A549 (cell line): ENCODE results near the gene ZEB1.

Experiments
- CHD2 ChIP-seq: fragments of 150-350 bp; IDR thresholded peaks from 2 replicates; pipeline ENCODE4 v1.6.1; 2014; ENCODE audit warnings: low read length; ENCODE audit not compliant: partially characterized antibody
- EHMT2 ChIP-seq: fragments of 200-600 bp; sonication (generic); IDR thresholded peaks from 2 replicates; pipeline ENCODE4 v1.6.1; 2016; ENCODE audit warnings: antibody characterized with exemption, low read depth, mild to moderate bottlenecking, moderate library complexity
- HDAC2 ChIP-seq: fragments of 200-600 bp; sonication (generic); IDR thresholded peaks from 2 replicates; pipeline ENCODE4 v1.6.1; 2016
- HOXA7 ChIP-seq: fragments of 250-450 bp; sonication (Bioruptor Pico); IDR thresholded peaks from 2 replicates; pipeline ENCODE4 v1.5.0; 2020; ENCODE audit warnings: mild to moderate bottlenecking, moderate library complexity
- MYC ChIP-seq: IDR thresholded peaks from 2 replicates; pipeline ENCODE4 v1.6.1; 2012; ENCODE audit warnings: mild to moderate bottlenecking, inconsistent platforms, low read length, improper control_type of control experiment, borderline replicate concordance
- POLR2AphosphoS2 ChIP-seq: conservative IDR thresholded peaks from 2 replicates; pipeline ENCODE4 v1.6.1; 2012; ENCODE audit warnings: low read length, improper control_type of control experiment, inconsistent platforms
- TFCP2L1 ChIP-seq: fragments of 250-450 bp; sonication (Bioruptor Pico); IDR thresholded peaks from 2 replicates; pipeline ENCODE4 v1.5.0; 2021; ENCODE audit warnings: mild to moderate bottlenecking
- TF ChIP-seq, protein P1 (sequence below): fragments of >200 bp; sonication (Bioruptor Twin); formaldehyde crosslinking; IDR thresholded peaks from 3 replicates; pipeline ENCODE4 v1.5.1; 2016

DNA sequence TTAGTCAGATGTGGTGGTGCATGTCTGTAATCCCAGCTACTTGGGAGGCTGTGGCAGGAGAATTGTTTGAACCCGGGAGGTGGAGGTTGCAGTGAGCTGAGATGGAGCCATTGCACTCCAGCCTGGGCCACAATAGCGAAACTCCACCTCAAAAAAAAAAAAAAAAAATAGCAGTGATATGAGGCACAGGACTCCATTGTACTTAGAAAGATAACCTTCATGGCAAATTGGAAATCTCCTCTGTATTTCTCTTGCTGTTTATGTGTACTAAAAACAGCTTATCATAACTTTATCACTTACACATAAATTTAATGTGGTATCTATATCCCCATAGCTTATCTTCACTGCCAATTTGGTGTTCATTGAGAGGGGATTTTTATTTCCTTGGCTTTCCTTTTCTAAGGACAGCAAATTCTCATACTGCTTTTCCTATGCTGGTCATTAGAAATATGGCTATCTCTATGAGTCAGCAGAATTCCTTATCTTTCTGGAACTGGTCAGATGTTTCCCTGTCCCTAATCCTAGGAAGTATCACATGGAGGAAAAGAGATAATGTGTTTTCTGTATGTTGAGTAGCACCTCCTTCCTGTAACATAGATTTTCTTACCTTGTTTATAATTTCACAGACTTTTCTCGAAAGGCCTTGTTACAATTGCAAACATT is 40.6 kb upstream of the ZEB1 start:
- TF ChIP-seq CHD2 (no peak), MYC (no peak), HOXA7 (CRISPR knock-in tag) (no peak), POLR2AphosphoS2 (no peak), EHMT2 (no peak), HDAC2 (no peak), TFCP2L1 (CRISPR knock-in tag) (no peak)
- TF ChIP-seq, protein P1, sequence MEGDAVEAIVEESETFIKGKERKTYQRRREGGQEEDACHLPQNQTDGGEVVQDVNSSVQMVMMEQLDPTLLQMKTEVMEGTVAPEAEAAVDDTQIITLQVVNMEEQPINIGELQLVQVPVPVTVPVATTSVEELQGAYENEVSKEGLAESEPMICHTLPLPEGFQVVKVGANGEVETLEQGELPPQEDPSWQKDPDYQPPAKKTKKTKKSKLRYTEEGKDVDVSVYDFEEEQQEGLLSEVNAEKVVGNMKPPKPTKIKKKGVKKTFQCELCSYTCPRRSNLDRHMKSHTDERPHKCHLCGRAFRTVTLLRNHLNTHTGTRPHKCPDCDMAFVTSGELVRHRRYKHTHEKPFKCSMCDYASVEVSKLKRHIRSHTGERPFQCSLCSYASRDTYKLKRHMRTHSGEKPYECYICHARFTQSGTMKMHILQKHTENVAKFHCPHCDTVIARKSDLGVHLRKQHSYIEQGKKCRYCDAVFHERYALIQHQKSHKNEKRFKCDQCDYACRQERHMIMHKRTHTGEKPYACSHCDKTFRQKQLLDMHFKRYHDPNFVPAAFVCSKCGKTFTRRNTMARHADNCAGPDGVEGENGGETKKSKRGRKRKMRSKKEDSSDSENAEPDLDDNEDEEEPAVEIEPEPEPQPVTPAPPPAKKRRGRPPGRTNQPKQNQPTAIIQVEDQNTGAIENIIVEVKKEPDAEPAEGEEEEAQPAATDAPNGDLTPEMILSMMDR: no peak
